Panc1 (cell line): ENCODE results near the gene MGRN1. TPM values are rescaled to one million over a fixed set of nuclear protein-coding genes. Genes with fewer than 3 reads are reported as not detected.

Experiments used
- ATAC-seq: fragments of 200-7000 bp; cut with Tn5 transposase; 2 replicates; pipeline ENCODE4 v1.9.1; 2020; ENCODE audit warnings: mild to moderate bottlenecking, moderate library complexity
- BruUV-seq: library from RNA; stranded (reverse); fragments of 400-500 nt; replicated peaks from 2 replicates; lab custom pipeline; 2021; lab: Mats Ljungman, UMichigan
- CTCF ChIA-PET: fragments of 300-600 bp; sonication (Branson Sonifier 250); formaldehyde crosslinking; loops from one replicate; lab custom pipeline; 2022; ENCODE audit warnings: antibody characterized with exemption; lab: Charles Lee
- POLR2A ChIA-PET: fragments of 300-600 bp; sonication (Branson Sonifier 250); formaldehyde crosslinking; loops from one replicate; lab custom pipeline; 2022; ENCODE audit warnings: antibody characterized with exemption; lab: Charles Lee
- DNase-seq: peaks from one replicate; pipeline ENCODE4 v3.0.0-alpha.2; 2010; ENCODE audit warnings: low read depth, low spot score
- H3K27ac ChIP-seq: 2 replicates; pipeline ENCODE4 v1.5.1; 2011; ENCODE audit warnings: mild to moderate bottlenecking, low read length, inconsistent platforms
- H3K27me3 ChIP-seq: fragments of 200-500 bp; sonication (Bioruptor generic); 2 replicates; pipeline ENCODE4 v1.6.0; 2014; ENCODE audit warnings: low read length, inconsistent platforms; ENCODE audit not compliant: control insufficient read depth, insufficient read depth
- H3K36me3 ChIP-seq: fragments of 200-500 bp; sonication (Bioruptor generic); 2 replicates; pipeline ENCODE4 v1.5.1; 2014; ENCODE audit warnings: inconsistent platforms, mild to moderate bottlenecking, low read length, moderate library complexity; ENCODE audit not compliant: control insufficient read depth, insufficient read depth
- H3K4me1 ChIP-seq: 2 replicates; pipeline ENCODE4 v1.5.1; 2011; ENCODE audit warnings: inconsistent platforms, mild to moderate bottlenecking, low read length, moderate library complexity; ENCODE audit not compliant: control insufficient read depth, insufficient read depth
- H3K4me3 ChIP-seq, 2 experiments: 2 replicates each; pipeline ENCODE4 v1.5.1; 2011 to 2012; ENCODE audit warnings: low read depth in 2 of 2, low read length in 2 of 2, mild to moderate bottlenecking in 2 of 2, inconsistent platforms in 1 of 2, moderate library complexity in 1 of 2
- H3K9me3 ChIP-seq: fragments of 200-500 bp; sonication (Bioruptor generic); 2 replicates; pipeline ENCODE4 v1.5.1; 2014; ENCODE audit warnings: low read depth, mild to moderate bottlenecking, inconsistent platforms, low read length, moderate library complexity; ENCODE audit not compliant: control insufficient read depth, insufficient read depth
- CTCF ChIP-seq: fragments of 450-650 bp; IDR thresholded peaks from 2 replicates; pipeline ENCODE4 v1.5.1; 2017; ENCODE audit warnings: mild to moderate bottlenecking
- POLR2AphosphoS5 ChIP-seq: IDR thresholded peaks from 2 replicates; pipeline ENCODE4 v1.6.1; 2012; ENCODE audit warnings: mild to moderate bottlenecking, low read depth, low read length, moderate library complexity
- REST ChIP-seq, 2 experiments: IDR thresholded peaks; 2 replicates each; pipeline ENCODE4 v1.6.1; 2011 to 2012; ENCODE audit warnings: low read depth in 2 of 2, control low read depth in 1 of 2, low read length in 1 of 2, mild to moderate bottlenecking in 1 of 2, moderate library complexity in 1 of 2; ENCODE audit not compliant: insufficient read depth in 1 of 2
- SIN3A ChIP-seq: IDR thresholded peaks from 2 replicates; pipeline ENCODE4 v1.6.1; 2012; ENCODE audit warnings: low read depth, mild to moderate bottlenecking, low read length, moderate library complexity, borderline replicate concordance; ENCODE audit not compliant: insufficient read depth
- TCF7L2 ChIP-seq: IDR thresholded peaks from 2 replicates; pipeline ENCODE4 v1.6.1; 2011; ENCODE audit warnings: mild to moderate bottlenecking, low read depth, low read length, inconsistent platforms
- in situ Hi-C: cut with HindIII; loops from 2 replicates; pipeline ENCODE4 v1.10.0; 2016; ENCODE audit warnings: low sequenced_read_pairs, low pct_unique_long_range_greater_than_20kb
- intact Hi-C: fragments of 100-400 bp; cut with micrococcal nuclease; formaldehyde crosslinking; loops from one replicate; pipeline ENCODE4 v1.10.0; 2022; ENCODE audit not compliant: unreplicated experiment
- total RNA-seq: library from RNA; stranded (reverse); gene quantifications from one replicate; pipeline ENCODE4 v1.2.1, GENCODE V29; 2021; ENCODE audit not compliant: unreplicated experiment

Gene MGRN1
- total RNA-seq, 1 experiment from 2014 or later = 59.7 TPM

GRCh38 chr16:4700380-4700996 lies 75.9 kb downstream of the MGRN1 start:
- intact Hi-C loops = no loop called here
- H3K27me3 ChIP-seq = no peaks in the 10 kb centered on the region
- POLR2A ChIA-PET = no interaction called here
- no peak for TF ChIP-seq CTCF
- TF ChIP-seq REST (IDR thresholded peaks at IDR 0.05; ENCODE audit: insufficient read depth in 1 of 2, low read depth in 2 of 2, low read length in 1 of 2) = no peak
- TF ChIP-seq POLR2AphosphoS5 = no peak
- no peak for TF ChIP-seq SIN3A
- TF ChIP-seq TCF7L2 = no peak
- H3K36me3 ChIP-seq = peaks cover 2% of the 10 kb centered on the region
- ATAC-seq = no peak
- H3K9me3 ChIP-seq = no peaks in the 10 kb centered on the region
- peaks cover 22% of the 10 kb centered on the region for H3K4me1 ChIP-seq
- BruUV-seq = no TSS peak
- no peak overlapping the region for H3K4me3 ChIP-seq
- no peak overlapping the region for H3K27ac ChIP-seq
- in situ Hi-C loops = no loop called here
- DNase-seq = no peak
- CTCF ChIA-PET = no interaction called here

- H3K9me3 ChIP-seq = no peaks in the 10 kb centered on the region
- ATAC-seq = no peak
- intact Hi-C loops = no loop called here
- no peak overlapping the region for H3K4me3 ChIP-seq
- peaks cover 2% of the 10 kb centered on the region for H3K36me3 ChIP-seq
- ChIA-PET POLR2A (no interaction called here), CTCF (no interaction called here)
- BruUV-seq = no TSS peak
- TF ChIP-seq CTCF = no peak
- TF ChIP-seq TCF7L2 = no peak
- no peak for TF ChIP-seq REST (IDR thresholded peaks at IDR 0.05; ENCODE audit: insufficient read depth in 1 of 2, low read depth in 2 of 2, low read length in 1 of 2)
- TF ChIP-seq SIN3A = no peak
- TF ChIP-seq POLR2AphosphoS5 = no peak
- peaks cover 15% of the 10 kb centered on the region for H3K4me1 ChIP-seq
- no peak overlapping the region for H3K27ac ChIP-seq
- in situ Hi-C loops = no loop called here
- DNase-seq = no peak
- no peaks in the 10 kb centered on the region for H3K27me3 ChIP-seq
Observed at GRCh38 chr16:4700997-4701743, 76.5 kb downstream of the MGRN1 start.
